Hepatocyte (in vitro differentiated cells): ENCODE results near the gene TMEM192. TPM values are rescaled to one million over a fixed set of nuclear protein-coding genes. Genes with fewer than 3 reads are reported as not detected.
"Not testable (repeated sequence)": the region's sequence is repeated elsewhere in the genome, so short reads cannot be mapped to it uniquely, and the experiment has no call there.

Source experiments
- DNase-seq: peaks from one replicate; pipeline ENCODE4 v3.0.0-alpha.2; 2016; ENCODE audit warnings: low spot score
- H2AFZ ChIP-seq: fragments of 200-600 bp; sonication (generic); 2 replicates; pipeline ENCODE4 v1.6.0; 2016; ENCODE audit warnings: antibody characterized with exemption, mild to moderate bottlenecking
- H3K27ac ChIP-seq: fragments of 200-600 bp; sonication (generic); 2 replicates; pipeline ENCODE4 v1.5.1; 2016; ENCODE audit warnings: mild to moderate bottlenecking
- H3K27me3 ChIP-seq: fragments of 200-600 bp; sonication (generic); 2 replicates; pipeline ENCODE4 v1.6.1; 2016
- H3K36me3 ChIP-seq: fragments of 200-600 bp; sonication (generic); replicated peaks from 2 replicates; pipeline ENCODE4 v1.5.1; 2016; ENCODE audit warnings: low read depth; ENCODE audit not compliant: insufficient read depth
- H3K4me1 ChIP-seq: fragments of 200-600 bp; sonication (generic); 2 replicates; pipeline ENCODE4 v1.5.1; 2016; ENCODE audit warnings: mild to moderate bottlenecking, moderate library complexity; ENCODE audit not compliant: insufficient read depth
- H3K4me2 ChIP-seq: fragments of 200-600 bp; sonication (generic); 2 replicates; pipeline ENCODE4 v1.6.0; 2016
- H3K4me3 ChIP-seq: fragments of 200-600 bp; sonication (generic); 2 replicates; pipeline ENCODE4 v1.5.1; 2016; ENCODE audit warnings: mild to moderate bottlenecking
- H3K79me2 ChIP-seq: fragments of 200-600 bp; sonication (generic); 2 replicates; pipeline ENCODE4 v1.6.0; 2017; ENCODE audit warnings: mild to moderate bottlenecking
- H3K9me2 ChIP-seq: fragments of 200-600 bp; sonication (generic); replicated peaks from 2 replicates; pipeline ENCODE4 v1.6.0; 2017; ENCODE audit warnings: mild to moderate bottlenecking; ENCODE audit not compliant: insufficient read depth
- H3K9me3 ChIP-seq: fragments of 200-600 bp; sonication (generic); 2 replicates; pipeline ENCODE4 v1.5.1; 2016; ENCODE audit warnings: low read depth, mild to moderate bottlenecking
- H4K20me1 ChIP-seq: fragments of 200-600 bp; sonication (generic); 2 replicates; pipeline ENCODE4 v1.6.0; 2016; ENCODE audit warnings: mild to moderate bottlenecking; ENCODE audit not compliant: insufficient read depth, poor library complexity, severe bottlenecking
- CTCF ChIP-seq: fragments of 200-600 bp; sonication (generic); IDR thresholded peaks from 2 replicates; pipeline ENCODE4 v1.5.1; 2016; ENCODE audit warnings: antibody characterized with exemption, mild to moderate bottlenecking; ENCODE audit not compliant: poor library complexity
- EZH2 ChIP-seq: fragments of 200-600 bp; sonication (generic); IDR thresholded peaks from 2 replicates; pipeline ENCODE4 v1.6.1; 2016; ENCODE audit warnings: antibody characterized with exemption, mild to moderate bottlenecking, borderline replicate concordance
- EZH2phosphoT487 ChIP-seq: fragments of 200-600 bp; sonication (generic); IDR thresholded peaks from one replicate; pipeline ENCODE4 v1.6.1; 2018; ENCODE audit warnings: antibody characterized with exemption, mild to moderate bottlenecking, low read depth, moderate library complexity; ENCODE audit not compliant: unreplicated experiment, severe bottlenecking
- WGBS: methylation state at CpG from one replicate; pipeline ENCODE4 v1.1.6; 2016; ENCODE audit warnings: low lambda C conversion rate; ENCODE audit errors: missing lambda C conversion rate; 5-methylcytosine and 5-hydroxymethylcytosine counted together
- polyA plus RNA-seq: library from polyadenylated mRNA; unstranded; fragments of >200 nt; fragmentation: Nextera tagmentation; extraction: Ambion mirVana; gene quantifications from 2 replicates; pipeline ENCODE4 v1.2.1, GENCODE V29; 2016
- total RNA-seq: library from RNA; depleted of rRNA; stranded (reverse); fragments of >200 nt; gene quantifications from 2 replicates; pipeline ENCODE4 v1.2.3, GENCODE V29; 2014

TMEM192 gene
- total and polyA plus RNA-seq, 2 experiments from 2014 or later: 22.5 to 34.7 TPM

GRCh38 chr4:165079476-165079875 lies 33.2 kb downstream of the TMEM192 start:
- no peaks in the 10 kb centered on the region for H3K36me3 ChIP-seq

GRCh38 chr4:165077034-165077578 lies 35.6 kb downstream of the TMEM192 start:
- H3K4me2 ChIP-seq: no peak overlapping the region
- H3K4me3 ChIP-seq: no peak overlapping the region
- no peak overlapping the region for H2AFZ ChIP-seq
- no peaks in the 10 kb centered on the region for H3K9me2 ChIP-seq
- H3K36me3 ChIP-seq: no peaks in the 10 kb centered on the region
- no peaks in the 10 kb centered on the region for H4K20me1 ChIP-seq
- peaks cover 4% of the 10 kb centered on the region for H3K4me1 ChIP-seq
- DNase-seq: no peak
- H3K9me3 ChIP-seq: no peaks in the 10 kb centered on the region
- no peaks in the 10 kb centered on the region for H3K79me2 ChIP-seq
- H3K27me3 ChIP-seq: no peaks in the 10 kb centered on the region
- TF ChIP-seq EZH2phosphoT487 (no peak), CTCF (no peak), EZH2 (no peak)
- 96% methylated on average over 5 of the region's 5 CpGs for WGBS
- H3K27ac ChIP-seq: no peak overlapping the region

More at GRCh38 chr4:165079476-165079875, 33.2 kb downstream of the TMEM192 start:
- no peak for TF ChIP-seq CTCF
- TF ChIP-seq EZH2phosphoT487: no peak
- no peak for TF ChIP-seq EZH2
- DNase-seq: peak; percentile 34
- Histone ChIP-seq H3K4me3 (no peak overlapping the region), H3K79me2 (no peaks in the 10 kb centered on the region), H3K27ac (no peak overlapping the region), H3K4me1 (no peaks in the 10 kb centered on the region), H2AFZ (no peak overlapping the region), H3K27me3 (no peaks in the 10 kb centered on the region), H4K20me1 (no peaks in the 10 kb centered on the region), H3K9me2 (no peaks in the 10 kb centered on the region), H3K9me3 (no peaks in the 10 kb centered on the region), H3K4me2 (no peak overlapping the region)
- 47% methylated on average over 6 of the region's 6 CpGs for WGBS

GRCh38 chr4:165073346-165073745 lies 39.3 kb downstream of the TMEM192 start:
- H3K4me3 ChIP-seq, H3K9me2 ChIP-seq, H3K4me1 ChIP-seq, H3K9me3 ChIP-seq, H2AFZ ChIP-seq, H3K79me2 ChIP-seq, H4K20me1 ChIP-seq, DNase-seq, H3K36me3 ChIP-seq, H3K27me3 ChIP-seq: not testable (repeated sequence)
- H3K4me2 ChIP-seq: peak overlapping the region; percentile 61
- peak overlapping the region; percentile 26 for H3K27ac ChIP-seq
- WGBS: 26% methylated on average over 11 of the region's 11 CpGs

- H3K9me3 ChIP-seq: no peaks in the 10 kb centered on the region
- H3K9me2 ChIP-seq: no peaks in the 10 kb centered on the region
- H3K27me3 ChIP-seq: no peaks in the 10 kb centered on the region
- WGBS: 55% methylated on average over 1 of the region's 1 CpG
- H3K79me2 ChIP-seq: no peaks in the 10 kb centered on the region
- no peak overlapping the region for H3K27ac ChIP-seq
- H4K20me1 ChIP-seq: no peaks in the 10 kb centered on the region
- TF ChIP-seq EZH2 (no peak), EZH2phosphoT487 (no peak), CTCF (no peak)
- no peaks in the 10 kb centered on the region for H3K36me3 ChIP-seq
- peaks cover 4% of the 10 kb centered on the region for H3K4me1 ChIP-seq
- no peak overlapping the region for H3K4me2 ChIP-seq
- H2AFZ ChIP-seq: no peak overlapping the region
- no peak overlapping the region for H3K4me3 ChIP-seq
- no peak for DNase-seq
These were observed 42.1 kb downstream of the TMEM192 start for GRCh38 chr4:165070560-165070959.
